ENCODE measurements around the gene RENBP.

Gene RENBP

DNA sequence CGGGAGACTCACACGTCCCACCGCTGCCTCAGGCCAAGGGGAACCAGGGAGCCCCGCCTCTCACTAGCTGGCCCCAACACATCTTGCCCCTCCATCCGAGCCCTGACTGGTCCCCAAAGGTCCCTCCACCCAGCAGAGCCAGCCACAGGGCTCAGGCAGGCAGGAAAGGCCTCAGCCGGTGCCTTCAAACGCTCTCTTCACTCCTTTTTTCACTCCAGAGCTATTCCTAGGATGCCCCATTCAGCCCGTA is 16.8 kb downstream of the RENBP start:
- peak overlapping the region; percentile 80 for H3K4me2 ChIP-seq (ENCODE audit: low read depth, low read length, poor library complexity, severe bottlenecking)
- peak overlapping the region; percentile 98 for H3K4me3 ChIP-seq (ENCODE audit: low read length, poor library complexity, severe bottlenecking)
- no peaks in the 10 kb centered on the region for H3K9me2 ChIP-seq (replicated peaks; ENCODE audit: low read depth, low read length)
- H3F3A ChIP-seq (ENCODE audit: low read depth): peaks cover 7% of the 10 kb centered on the region; the same call in 1 of the 2 replicates
- peak overlapping the region; percentile 100 for H3K9ac ChIP-seq (ENCODE audit: low read depth, low read length, poor library complexity, severe bottlenecking)
- H4K20me1 ChIP-seq (ENCODE audit: insufficient read depth, low read length, poor library complexity, severe bottlenecking): peaks cover 6% of the 10 kb centered on the region
- peaks cover 11% of the 10 kb centered on the region for H3K4me1 ChIP-seq (ENCODE audit: insufficient read depth, low read length, poor library complexity, severe bottlenecking)
- no peaks in the 10 kb centered on the region for H3K36me3 ChIP-seq (ENCODE audit: insufficient read depth, low read length)
- TF ChIP-seq EZH2phosphoT487 (IDR thresholded peaks at IDR 0.05; ENCODE audit: borderline replicate concordance): no peak
- TF ChIP-seq, protein P1, sequence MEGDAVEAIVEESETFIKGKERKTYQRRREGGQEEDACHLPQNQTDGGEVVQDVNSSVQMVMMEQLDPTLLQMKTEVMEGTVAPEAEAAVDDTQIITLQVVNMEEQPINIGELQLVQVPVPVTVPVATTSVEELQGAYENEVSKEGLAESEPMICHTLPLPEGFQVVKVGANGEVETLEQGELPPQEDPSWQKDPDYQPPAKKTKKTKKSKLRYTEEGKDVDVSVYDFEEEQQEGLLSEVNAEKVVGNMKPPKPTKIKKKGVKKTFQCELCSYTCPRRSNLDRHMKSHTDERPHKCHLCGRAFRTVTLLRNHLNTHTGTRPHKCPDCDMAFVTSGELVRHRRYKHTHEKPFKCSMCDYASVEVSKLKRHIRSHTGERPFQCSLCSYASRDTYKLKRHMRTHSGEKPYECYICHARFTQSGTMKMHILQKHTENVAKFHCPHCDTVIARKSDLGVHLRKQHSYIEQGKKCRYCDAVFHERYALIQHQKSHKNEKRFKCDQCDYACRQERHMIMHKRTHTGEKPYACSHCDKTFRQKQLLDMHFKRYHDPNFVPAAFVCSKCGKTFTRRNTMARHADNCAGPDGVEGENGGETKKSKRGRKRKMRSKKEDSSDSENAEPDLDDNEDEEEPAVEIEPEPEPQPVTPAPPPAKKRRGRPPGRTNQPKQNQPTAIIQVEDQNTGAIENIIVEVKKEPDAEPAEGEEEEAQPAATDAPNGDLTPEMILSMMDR (conservative IDR thresholded peaks at IDR 0.05; ENCODE audit: low read length): no peak
- no peak overlapping the region for H2AFZ ChIP-seq (ENCODE audit: low read length)
- H3K79me2 ChIP-seq (ENCODE audit: insufficient read depth, low read length): peaks cover 59% of the 10 kb centered on the region
- H3K27me3 ChIP-seq (ENCODE audit: insufficient read depth, low read length, poor library complexity, severe bottlenecking): no peaks in the 10 kb centered on the region
- no peaks in the 10 kb centered on the region for H3K9me3 ChIP-seq (ENCODE audit: insufficient read depth, low read depth, low read length)

DNA sequence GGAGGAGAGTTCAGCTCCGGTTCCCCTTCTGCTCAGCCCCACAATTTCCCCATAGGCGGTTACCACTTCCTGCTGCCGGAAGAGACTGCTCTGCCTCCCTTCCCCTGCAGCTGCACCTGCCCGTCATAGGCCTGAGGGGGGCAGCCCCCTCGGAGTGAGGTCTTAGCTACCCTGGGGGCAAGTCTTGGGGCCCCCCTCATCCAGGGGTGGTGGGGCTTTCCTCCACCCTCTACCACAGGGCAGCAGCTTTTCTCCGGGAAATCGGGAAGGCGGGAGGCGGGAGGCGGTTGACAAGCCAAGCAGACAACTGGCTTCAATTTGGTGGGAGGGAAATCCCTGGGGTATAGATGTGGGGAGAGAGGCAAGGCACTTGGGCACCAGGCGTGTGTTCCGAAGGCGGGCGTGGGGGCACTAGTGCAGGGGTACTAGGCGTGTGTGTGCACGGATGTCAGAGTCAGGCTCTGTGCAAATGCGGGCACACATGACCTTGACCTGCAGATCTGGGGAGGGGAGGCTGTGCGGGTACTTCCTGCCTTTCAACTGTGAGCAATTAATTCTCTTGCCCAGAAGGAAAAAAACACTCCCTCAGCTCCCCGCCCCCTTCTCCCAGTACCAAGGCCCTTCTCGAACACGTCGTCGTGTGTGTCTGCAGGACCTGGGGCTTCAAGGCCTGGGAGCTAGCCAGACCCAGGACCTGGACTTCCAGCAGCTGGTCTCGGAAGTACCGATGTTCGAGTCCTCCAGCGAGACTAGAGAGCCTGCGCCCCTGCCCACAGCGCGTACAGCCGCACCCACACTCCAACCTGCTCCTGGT is 17.4 kb downstream of the RENBP start:
- H3K9me3 ChIP-seq (ENCODE audit: insufficient read depth, low read depth, low read length): no peaks in the 10 kb centered on the region
- TF ChIP-seq EZH2phosphoT487 (IDR thresholded peaks at IDR 0.05; ENCODE audit: borderline replicate concordance): no peak
- TF ChIP-seq, protein P1 (conservative IDR thresholded peaks at IDR 0.05; ENCODE audit: low read length): no peak
- H4K20me1 ChIP-seq (ENCODE audit: insufficient read depth, low read length, poor library complexity, severe bottlenecking): peaks cover 9% of the 10 kb centered on the region

DNA sequence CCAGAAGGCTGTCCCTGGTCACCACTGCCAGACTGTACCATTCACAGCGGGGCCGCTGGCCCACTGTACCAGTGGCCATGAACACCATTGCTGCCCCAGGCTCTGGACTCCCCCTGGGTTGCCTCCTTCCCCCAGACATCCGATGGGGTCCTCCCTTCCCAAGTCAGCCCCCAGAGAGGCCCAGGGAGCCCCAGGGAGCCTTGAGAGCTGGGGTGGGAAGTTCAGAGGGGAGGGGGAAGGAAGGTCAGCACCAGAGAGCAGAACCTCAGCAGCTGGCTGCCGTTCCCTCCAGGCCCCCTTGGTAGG is 17.9 kb downstream of the RENBP start:
- TF ChIP-seq, protein P1 (conservative IDR thresholded peaks at IDR 0.05; ENCODE audit: low read length): no peak
- TF ChIP-seq EZH2phosphoT487 (IDR thresholded peaks at IDR 0.05; ENCODE audit: borderline replicate concordance): no peak
- Histone ChIP-seq H3K27me3 (ENCODE audit: insufficient read depth, low read length, poor library complexity, severe bottlenecking) (no peaks in the 10 kb centered on the region), H3K79me2 (ENCODE audit: insufficient read depth, low read length) (peaks cover 59% of the 10 kb centered on the region), H4K20me1 (ENCODE audit: insufficient read depth, low read length, poor library complexity, severe bottlenecking) (peaks cover 11% of the 10 kb centered on the region), H2AFZ (ENCODE audit: low read length) (no peak overlapping the region), H3K4me2 (ENCODE audit: low read depth, low read length, poor library complexity, severe bottlenecking) (peak overlapping the region; percentile 84), H3K4me1 (ENCODE audit: insufficient read depth, low read length, poor library complexity, severe bottlenecking) (peaks cover 11% of the 10 kb centered on the region), H3K4me3 (ENCODE audit: low read length, poor library complexity, severe bottlenecking) (peak overlapping the region; percentile 98), H3K9me2 (replicated peaks; ENCODE audit: low read depth, low read length) (no peaks in the 10 kb centered on the region), H3F3A (ENCODE audit: low read depth) (peaks cover 7% of the 10 kb centered on the region; the same call in 1 of the 2 replicates), H3K9ac (ENCODE audit: low read depth, low read length, poor library complexity, severe bottlenecking) (peak overlapping the region; percentile 100), H3K36me3 (ENCODE audit: insufficient read depth, low read length) (no peaks in the 10 kb centered on the region), H3K9me3 (ENCODE audit: insufficient read depth, low read depth, low read length) (no peaks in the 10 kb centered on the region)

More for the DNA sequence above, 17.4 kb downstream of the RENBP start:
- H3K9me2 ChIP-seq (replicated peaks; ENCODE audit: low read depth, low read length): no peaks in the 10 kb centered on the region
- no peaks in the 10 kb centered on the region for H3K27me3 ChIP-seq (ENCODE audit: insufficient read depth, low read length, poor library complexity, severe bottlenecking)
- no peak overlapping the region for H2AFZ ChIP-seq (ENCODE audit: low read length)
- H3K4me2 ChIP-seq (ENCODE audit: low read depth, low read length, poor library complexity, severe bottlenecking): peak overlapping the region; percentile 84
- H3K36me3 ChIP-seq (ENCODE audit: insufficient read depth, low read length): no peaks in the 10 kb centered on the region
- H3K79me2 ChIP-seq (ENCODE audit: insufficient read depth, low read length): peaks cover 59% of the 10 kb centered on the region
- H3K4me3 ChIP-seq (ENCODE audit: low read length, poor library complexity, severe bottlenecking): peak overlapping the region; percentile 98
- H3K9ac ChIP-seq (ENCODE audit: low read depth, low read length, poor library complexity, severe bottlenecking): peak overlapping the region; percentile 100
- H3F3A ChIP-seq (ENCODE audit: low read depth): peaks cover 7% of the 10 kb centered on the region; the same call in 1 of the 2 replicates
- H3K4me1 ChIP-seq (ENCODE audit: insufficient read depth, low read length, poor library complexity, severe bottlenecking): peaks cover 11% of the 10 kb centered on the region
